HL-60 (cell line): ENCODE measurements around the gene EIF2B2.
A peak's percentile ranks its signal among the peaks of the same experiment; 100 is the strongest.

Experiments
- DNase-seq, 2 experiments: peaks; one replicate each; pipeline ENCODE4 v3.0.0-alpha.2; 2010 to 2020; ENCODE audit warnings: low read depth in 1 of 2, low spot score in 1 of 2
- H3K27ac ChIP-seq: fragments of 250-450 bp; sonication (Bioruptor Pico); replicated peaks from 2 replicates; pipeline ENCODE4 v1.5.1; 2020; ENCODE audit warnings: mild to moderate bottlenecking, moderate library complexity
- H3K27me3 ChIP-seq: fragments of 250-450 bp; sonication (Bioruptor Pico); 2 replicates; pipeline ENCODE4 v1.5.1; 2021; ENCODE audit warnings: mild to moderate bottlenecking, moderate library complexity; ENCODE audit not compliant: insufficient read depth, poor library complexity, severe bottlenecking
- H3K4me3 ChIP-seq: replicated peaks from 2 replicates; pipeline ENCODE4 v1.5.1; 2011; ENCODE audit warnings: mild to moderate bottlenecking, control low read depth, low read length; ENCODE audit not compliant: insufficient read depth
- GABPA ChIP-seq: IDR thresholded peaks from 2 replicates; pipeline ENCODE4 v1.6.1; 2012; ENCODE audit warnings: low read depth
- POLR2AphosphoS5 ChIP-seq: IDR thresholded peaks from 2 replicates; pipeline ENCODE4 v1.6.1; 2012; ENCODE audit warnings: low read depth
- SPI1 ChIP-seq: IDR thresholded peaks from 2 replicates; pipeline ENCODE4 v1.6.1; 2012; ENCODE audit warnings: low read depth, mild to moderate bottlenecking, borderline replicate concordance
- TF ChIP-seq, protein P1 (sequence below): IDR thresholded peaks from one replicate; pipeline ENCODE4 v1.5.1; 2011; ENCODE audit warnings: low read length, control low read depth, inconsistent platforms; ENCODE audit not compliant: insufficient read depth
- TF ChIP-seq, protein P2 (sequence below): IDR thresholded peaks from 2 replicates; pipeline ENCODE4 v1.6.1; 2012; ENCODE audit warnings: low read depth; ENCODE audit not compliant: insufficient replicate concordance

Gene EIF2B2

DNA sequence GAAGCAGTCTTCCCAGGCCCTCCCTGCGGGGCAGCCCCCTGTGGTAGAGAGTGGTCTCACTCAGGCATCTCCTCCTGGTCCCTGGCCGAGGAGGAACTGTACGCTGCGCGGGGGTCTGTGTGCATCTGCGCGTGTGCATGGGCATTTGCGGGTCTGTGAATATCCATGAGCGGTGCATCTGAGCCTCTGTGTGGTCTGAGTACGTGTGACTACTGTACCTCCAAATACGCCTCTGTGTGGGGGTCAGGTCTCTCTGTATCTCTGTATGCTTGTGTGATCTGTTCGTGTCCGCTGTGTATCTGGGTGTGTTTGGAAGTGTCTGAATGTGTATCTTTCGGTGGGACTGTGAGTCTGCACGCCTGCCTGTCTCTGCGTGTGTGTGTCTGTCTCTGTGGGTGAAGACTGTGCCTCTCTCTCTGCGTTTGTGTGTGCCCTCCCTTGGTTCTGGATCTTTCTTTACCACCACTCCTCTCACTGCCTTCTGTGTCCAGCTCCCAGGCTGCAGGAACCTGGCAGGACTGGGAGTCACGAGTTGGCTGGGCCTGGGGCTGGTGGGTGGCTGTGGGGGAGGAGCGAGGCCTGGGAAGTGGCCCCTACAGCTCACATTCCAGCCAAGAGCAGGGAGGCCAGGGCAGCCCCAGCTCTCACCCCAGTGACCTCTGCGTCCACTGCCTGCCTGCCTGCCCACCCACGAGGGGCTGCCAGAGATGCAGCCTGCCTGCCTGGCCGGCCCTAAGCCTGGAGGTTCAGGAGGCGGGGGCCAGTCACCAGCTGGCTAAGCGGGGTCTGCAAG is 46.2 kb upstream of the EIF2B2 start:
- H3K27me3 ChIP-seq = no peaks in the 10 kb centered on the region
- H3K4me3 ChIP-seq = no peak overlapping the region
- TF ChIP-seq, protein P1, sequence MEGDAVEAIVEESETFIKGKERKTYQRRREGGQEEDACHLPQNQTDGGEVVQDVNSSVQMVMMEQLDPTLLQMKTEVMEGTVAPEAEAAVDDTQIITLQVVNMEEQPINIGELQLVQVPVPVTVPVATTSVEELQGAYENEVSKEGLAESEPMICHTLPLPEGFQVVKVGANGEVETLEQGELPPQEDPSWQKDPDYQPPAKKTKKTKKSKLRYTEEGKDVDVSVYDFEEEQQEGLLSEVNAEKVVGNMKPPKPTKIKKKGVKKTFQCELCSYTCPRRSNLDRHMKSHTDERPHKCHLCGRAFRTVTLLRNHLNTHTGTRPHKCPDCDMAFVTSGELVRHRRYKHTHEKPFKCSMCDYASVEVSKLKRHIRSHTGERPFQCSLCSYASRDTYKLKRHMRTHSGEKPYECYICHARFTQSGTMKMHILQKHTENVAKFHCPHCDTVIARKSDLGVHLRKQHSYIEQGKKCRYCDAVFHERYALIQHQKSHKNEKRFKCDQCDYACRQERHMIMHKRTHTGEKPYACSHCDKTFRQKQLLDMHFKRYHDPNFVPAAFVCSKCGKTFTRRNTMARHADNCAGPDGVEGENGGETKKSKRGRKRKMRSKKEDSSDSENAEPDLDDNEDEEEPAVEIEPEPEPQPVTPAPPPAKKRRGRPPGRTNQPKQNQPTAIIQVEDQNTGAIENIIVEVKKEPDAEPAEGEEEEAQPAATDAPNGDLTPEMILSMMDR = no peak
- TF ChIP-seq GABPA (no peak), POLR2AphosphoS5 (no peak), SPI1 (no peak)
- TF ChIP-seq, protein P2, sequence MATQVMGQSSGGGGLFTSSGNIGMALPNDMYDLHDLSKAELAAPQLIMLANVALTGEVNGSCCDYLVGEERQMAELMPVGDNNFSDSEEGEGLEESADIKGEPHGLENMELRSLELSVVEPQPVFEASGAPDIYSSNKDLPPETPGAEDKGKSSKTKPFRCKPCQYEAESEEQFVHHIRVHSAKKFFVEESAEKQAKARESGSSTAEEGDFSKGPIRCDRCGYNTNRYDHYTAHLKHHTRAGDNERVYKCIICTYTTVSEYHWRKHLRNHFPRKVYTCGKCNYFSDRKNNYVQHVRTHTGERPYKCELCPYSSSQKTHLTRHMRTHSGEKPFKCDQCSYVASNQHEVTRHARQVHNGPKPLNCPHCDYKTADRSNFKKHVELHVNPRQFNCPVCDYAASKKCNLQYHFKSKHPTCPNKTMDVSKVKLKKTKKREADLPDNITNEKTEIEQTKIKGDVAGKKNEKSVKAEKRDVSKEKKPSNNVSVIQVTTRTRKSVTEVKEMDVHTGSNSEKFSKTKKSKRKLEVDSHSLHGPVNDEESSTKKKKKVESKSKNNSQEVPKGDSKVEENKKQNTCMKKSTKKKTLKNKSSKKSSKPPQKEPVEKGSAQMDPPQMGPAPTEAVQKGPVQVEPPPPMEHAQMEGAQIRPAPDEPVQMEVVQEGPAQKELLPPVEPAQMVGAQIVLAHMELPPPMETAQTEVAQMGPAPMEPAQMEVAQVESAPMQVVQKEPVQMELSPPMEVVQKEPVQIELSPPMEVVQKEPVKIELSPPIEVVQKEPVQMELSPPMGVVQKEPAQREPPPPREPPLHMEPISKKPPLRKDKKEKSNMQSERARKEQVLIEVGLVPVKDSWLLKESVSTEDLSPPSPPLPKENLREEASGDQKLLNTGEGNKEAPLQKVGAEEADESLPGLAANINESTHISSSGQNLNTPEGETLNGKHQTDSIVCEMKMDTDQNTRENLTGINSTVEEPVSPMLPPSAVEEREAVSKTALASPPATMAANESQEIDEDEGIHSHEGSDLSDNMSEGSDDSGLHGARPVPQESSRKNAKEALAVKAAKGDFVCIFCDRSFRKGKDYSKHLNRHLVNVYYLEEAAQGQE = no peak
- no peak for DNase-seq
- no peak overlapping the region for H3K27ac ChIP-seq

DNA sequence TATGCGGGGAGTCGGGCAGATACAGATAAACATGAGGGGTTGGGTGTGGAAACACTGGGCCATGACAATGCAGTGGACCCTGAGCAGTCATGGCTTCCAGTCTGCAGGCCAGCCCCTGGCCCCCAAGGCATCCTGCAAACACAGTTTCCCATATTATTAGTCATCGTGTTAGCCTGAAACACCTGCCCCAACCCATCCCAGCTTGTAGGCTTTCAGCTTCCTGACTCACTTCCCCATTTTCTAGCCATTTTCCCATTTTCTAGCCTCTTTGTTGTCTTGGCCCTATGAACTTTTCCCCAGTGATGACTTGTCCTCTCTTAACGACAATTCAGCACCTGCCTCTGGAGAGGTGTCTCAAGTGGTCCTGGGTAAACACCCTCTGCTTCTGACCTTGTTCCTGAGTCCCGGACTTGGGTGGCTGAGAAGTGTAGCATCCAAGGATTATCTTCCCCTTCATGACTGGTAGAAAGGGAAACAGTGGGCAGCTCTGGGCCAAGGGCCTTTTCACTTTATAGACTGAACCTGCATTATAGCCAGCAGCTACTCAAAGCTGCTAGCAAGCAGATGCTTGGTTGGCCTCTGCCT is 43.0 kb upstream of the EIF2B2 start:
- H3K27me3 ChIP-seq = no peaks in the 10 kb centered on the region
- DNase-seq = no peak
- TF ChIP-seq POLR2AphosphoS5 (no peak), SPI1 (0 out of 2 replicates have a peak, but pooled peaks have one; percentile 14)
- no peak overlapping the region for H3K4me3 ChIP-seq
- H3K27ac ChIP-seq = no peak overlapping the region

DNA sequence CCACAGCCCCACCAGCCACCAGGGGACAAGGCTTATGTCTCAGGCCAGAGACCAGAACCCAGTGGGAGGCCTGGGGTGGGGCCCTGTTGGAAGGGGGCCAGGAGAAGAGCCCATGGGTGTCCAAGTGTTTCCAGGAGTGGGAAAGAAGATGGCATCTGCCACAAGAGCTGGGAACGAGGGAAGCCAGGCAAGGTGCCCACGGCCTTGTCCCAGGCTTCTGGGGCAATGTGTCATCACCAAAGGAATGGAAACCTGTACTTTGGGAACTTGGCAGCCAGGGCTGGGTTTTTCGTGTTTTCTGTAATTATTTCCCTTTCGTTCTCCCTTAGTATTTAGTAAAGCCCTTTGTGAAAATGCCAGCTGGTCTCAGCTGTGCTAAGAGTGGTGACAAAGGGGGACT is 42.0 kb upstream of the EIF2B2 start:
- no peak overlapping the region for H3K27ac ChIP-seq
- no peak overlapping the region for H3K4me3 ChIP-seq
- TF ChIP-seq GABPA (no peak), SPI1 (no peak), POLR2AphosphoS5 (no peak)
- TF ChIP-seq, protein P1 = no peak
- TF ChIP-seq, protein P2 = no peak
- H3K27me3 ChIP-seq = no peaks in the 10 kb centered on the region
- no peak for DNase-seq

DNA sequence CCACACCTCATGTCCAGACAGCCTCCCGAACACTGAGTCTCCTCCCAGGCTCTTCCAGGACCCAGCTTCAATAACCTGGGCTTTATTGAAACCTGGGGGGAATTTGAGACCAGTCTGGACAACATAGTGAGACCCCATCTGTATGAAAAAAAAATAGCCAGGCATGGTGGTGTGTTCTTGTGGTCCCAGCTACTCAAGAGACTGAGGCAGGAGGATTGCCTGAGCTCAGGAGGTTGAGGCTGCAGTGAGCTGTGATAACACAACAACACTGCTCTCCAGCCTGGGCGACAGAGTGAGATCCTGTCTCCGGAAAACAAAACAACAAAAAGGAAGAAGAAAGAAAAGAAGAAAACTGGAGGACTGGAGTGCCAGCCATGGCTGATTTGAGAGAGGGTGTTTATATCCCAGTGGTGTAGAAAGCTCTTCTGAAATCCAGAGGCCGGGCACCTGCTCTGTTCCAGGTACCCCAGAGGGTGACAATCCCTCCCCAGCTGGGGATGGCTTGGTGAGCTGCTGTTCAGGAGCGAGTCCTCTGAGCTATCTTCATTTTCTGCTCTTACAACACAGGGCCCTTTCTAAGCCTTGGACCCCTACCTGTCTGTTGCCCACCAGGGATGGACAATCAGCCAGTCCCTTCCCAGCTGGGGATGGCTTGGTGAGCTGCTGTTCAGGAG is 41.3 kb upstream of the EIF2B2 start:
- H3K4me3 ChIP-seq = no peak overlapping the region
- H3K27me3 ChIP-seq = no peaks in the 10 kb centered on the region
- TF ChIP-seq, protein P1 = no peak
- TF ChIP-seq SPI1 (no peak), POLR2AphosphoS5 (no peak), GABPA (no peak)
- TF ChIP-seq, protein P2 = no peak
- no peak for DNase-seq
- no peak overlapping the region for H3K27ac ChIP-seq
